ENCODE measurements around the gene MMP24. TPM values are rescaled to one million over a fixed set of nuclear protein-coding genes. Genes with fewer than 3 reads are reported as not detected.

The MMP24 gene
- total RNA-seq, 1 experiment from 2014 or later: 7.1 TPM

DNA sequence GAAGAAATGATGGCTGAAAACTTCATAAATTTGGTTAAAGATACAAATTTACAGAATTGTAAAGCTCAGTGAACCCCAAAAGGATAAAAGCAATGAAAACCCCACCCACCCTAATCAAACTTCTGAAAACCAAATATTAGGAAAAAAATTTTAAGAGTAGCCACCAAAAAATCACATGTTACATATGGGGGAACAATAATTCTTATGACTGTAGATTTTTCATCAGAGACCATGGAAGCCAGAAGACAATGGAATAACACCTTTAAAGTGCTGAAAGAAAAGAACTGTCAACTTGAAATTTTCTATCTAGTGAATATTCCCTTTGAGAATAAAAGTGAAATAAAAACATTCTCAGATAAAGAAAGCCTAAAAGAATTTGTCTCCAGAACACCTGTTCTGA is 30.2 kb upstream of the MMP24 start:
- ATAC-seq: no peak
- DNase-seq (ENCODE audit: low read depth, low spot score): no peak
- Histone ChIP-seq H3K4me3 (ENCODE audit: low read depth in 2 of 2, low read length in 2 of 2) (no peak overlapping the region), H3K4me1 (ENCODE audit: control insufficient read depth, insufficient read depth, low read length) (no peaks in the 10 kb centered on the region), H3K27me3 (ENCODE audit: control insufficient read depth, insufficient read depth, low read length) (no peaks in the 10 kb centered on the region), H3K36me3 (ENCODE audit: control insufficient read depth, insufficient read depth, low read length) (no peaks in the 10 kb centered on the region), H3K9me3 (ENCODE audit: control insufficient read depth, insufficient read depth, low read depth, low read length) (peaks cover 9% of the 10 kb centered on the region; the same call in 1 of the 2 replicates), H3K27ac (ENCODE audit: low read length) (no peak overlapping the region)
- intact Hi-C loops (cut with micrococcal nuclease; ENCODE audit: unreplicated experiment): no loop called here
- in situ Hi-C loops (cut with HindIII; ENCODE audit: low pct_unique_long_range_greater_than_20kb, low sequenced_read_pairs): no loop called here
- TF ChIP-seq, protein P1, sequence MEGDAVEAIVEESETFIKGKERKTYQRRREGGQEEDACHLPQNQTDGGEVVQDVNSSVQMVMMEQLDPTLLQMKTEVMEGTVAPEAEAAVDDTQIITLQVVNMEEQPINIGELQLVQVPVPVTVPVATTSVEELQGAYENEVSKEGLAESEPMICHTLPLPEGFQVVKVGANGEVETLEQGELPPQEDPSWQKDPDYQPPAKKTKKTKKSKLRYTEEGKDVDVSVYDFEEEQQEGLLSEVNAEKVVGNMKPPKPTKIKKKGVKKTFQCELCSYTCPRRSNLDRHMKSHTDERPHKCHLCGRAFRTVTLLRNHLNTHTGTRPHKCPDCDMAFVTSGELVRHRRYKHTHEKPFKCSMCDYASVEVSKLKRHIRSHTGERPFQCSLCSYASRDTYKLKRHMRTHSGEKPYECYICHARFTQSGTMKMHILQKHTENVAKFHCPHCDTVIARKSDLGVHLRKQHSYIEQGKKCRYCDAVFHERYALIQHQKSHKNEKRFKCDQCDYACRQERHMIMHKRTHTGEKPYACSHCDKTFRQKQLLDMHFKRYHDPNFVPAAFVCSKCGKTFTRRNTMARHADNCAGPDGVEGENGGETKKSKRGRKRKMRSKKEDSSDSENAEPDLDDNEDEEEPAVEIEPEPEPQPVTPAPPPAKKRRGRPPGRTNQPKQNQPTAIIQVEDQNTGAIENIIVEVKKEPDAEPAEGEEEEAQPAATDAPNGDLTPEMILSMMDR (IDR thresholded peaks at IDR 0.05): no peak
- no peak for TF ChIP-seq SIN3A (IDR thresholded peaks at IDR 0.05; ENCODE audit: borderline replicate concordance, insufficient read depth, low read depth, low read length)
- TF ChIP-seq POLR2AphosphoS5 (IDR thresholded peaks at IDR 0.05; ENCODE audit: low read depth, low read length): no peak
- TF ChIP-seq, protein P2, sequence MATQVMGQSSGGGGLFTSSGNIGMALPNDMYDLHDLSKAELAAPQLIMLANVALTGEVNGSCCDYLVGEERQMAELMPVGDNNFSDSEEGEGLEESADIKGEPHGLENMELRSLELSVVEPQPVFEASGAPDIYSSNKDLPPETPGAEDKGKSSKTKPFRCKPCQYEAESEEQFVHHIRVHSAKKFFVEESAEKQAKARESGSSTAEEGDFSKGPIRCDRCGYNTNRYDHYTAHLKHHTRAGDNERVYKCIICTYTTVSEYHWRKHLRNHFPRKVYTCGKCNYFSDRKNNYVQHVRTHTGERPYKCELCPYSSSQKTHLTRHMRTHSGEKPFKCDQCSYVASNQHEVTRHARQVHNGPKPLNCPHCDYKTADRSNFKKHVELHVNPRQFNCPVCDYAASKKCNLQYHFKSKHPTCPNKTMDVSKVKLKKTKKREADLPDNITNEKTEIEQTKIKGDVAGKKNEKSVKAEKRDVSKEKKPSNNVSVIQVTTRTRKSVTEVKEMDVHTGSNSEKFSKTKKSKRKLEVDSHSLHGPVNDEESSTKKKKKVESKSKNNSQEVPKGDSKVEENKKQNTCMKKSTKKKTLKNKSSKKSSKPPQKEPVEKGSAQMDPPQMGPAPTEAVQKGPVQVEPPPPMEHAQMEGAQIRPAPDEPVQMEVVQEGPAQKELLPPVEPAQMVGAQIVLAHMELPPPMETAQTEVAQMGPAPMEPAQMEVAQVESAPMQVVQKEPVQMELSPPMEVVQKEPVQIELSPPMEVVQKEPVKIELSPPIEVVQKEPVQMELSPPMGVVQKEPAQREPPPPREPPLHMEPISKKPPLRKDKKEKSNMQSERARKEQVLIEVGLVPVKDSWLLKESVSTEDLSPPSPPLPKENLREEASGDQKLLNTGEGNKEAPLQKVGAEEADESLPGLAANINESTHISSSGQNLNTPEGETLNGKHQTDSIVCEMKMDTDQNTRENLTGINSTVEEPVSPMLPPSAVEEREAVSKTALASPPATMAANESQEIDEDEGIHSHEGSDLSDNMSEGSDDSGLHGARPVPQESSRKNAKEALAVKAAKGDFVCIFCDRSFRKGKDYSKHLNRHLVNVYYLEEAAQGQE (IDR thresholded peaks at IDR 0.05; ENCODE audit: insufficient read depth in 1 of 2, low read depth in 2 of 2, low read length in 1 of 2): no peak
- TF ChIP-seq TCF7L2 (IDR thresholded peaks at IDR 0.05; ENCODE audit: low read depth, low read length): no peak
- no TSS peak for BruUV-seq (replicated peaks)
- ChIA-PET POLR2A (no interaction called here), CTCF (interaction anchor here (0.6 to 0.7 kb wide), 2 partner anchors 45 to 61 kb away, joined by 3 to 9 read pairs; no protein-coding TSS in a partner anchor)

DNA sequence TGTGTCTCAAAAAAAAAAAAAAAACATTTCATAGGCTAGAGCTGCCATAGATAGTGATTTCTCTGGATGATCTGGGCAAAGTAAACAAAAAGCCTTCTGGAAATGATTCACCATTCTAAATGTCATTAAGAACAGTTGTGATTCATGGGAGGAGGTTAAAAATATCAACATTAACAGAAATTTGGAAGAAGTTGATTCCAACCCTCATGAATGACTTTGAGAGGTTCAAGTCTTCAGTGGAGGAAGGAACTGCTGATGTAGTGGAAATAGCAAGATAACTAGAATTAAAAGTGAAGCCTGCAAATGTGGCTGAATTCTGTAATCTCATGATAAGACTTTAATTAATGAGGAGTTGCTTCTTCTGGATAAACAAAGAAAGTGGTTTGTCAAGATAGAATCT is 26.8 kb upstream of the MMP24 start:
- H3K9me3 ChIP-seq (ENCODE audit: control insufficient read depth, insufficient read depth, low read depth, low read length): peaks cover 9% of the 10 kb centered on the region; the same call in 1 of the 2 replicates

More for the DNA sequence above, 26.8 kb upstream of the MMP24 start:
- Histone ChIP-seq H3K4me1 (ENCODE audit: control insufficient read depth, insufficient read depth, low read length) (no peaks in the 10 kb centered on the region), H3K4me3 (ENCODE audit: low read depth in 2 of 2, low read length in 2 of 2) (no peak overlapping the region), H3K36me3 (ENCODE audit: control insufficient read depth, insufficient read depth, low read length) (no peaks in the 10 kb centered on the region), H3K27ac (ENCODE audit: low read length) (no peak overlapping the region), H3K27me3 (ENCODE audit: control insufficient read depth, insufficient read depth, low read length) (no peaks in the 10 kb centered on the region)
- intact Hi-C loops (cut with micrococcal nuclease; ENCODE audit: unreplicated experiment) (loop anchor here (10.0 kb wide), 1 partner anchor 365 kb away; no protein-coding TSS in a partner anchor), in situ Hi-C loops (cut with HindIII; ENCODE audit: low pct_unique_long_range_greater_than_20kb, low sequenced_read_pairs) (no loop called here)
- ChIA-PET POLR2A (no interaction called here), CTCF (no interaction called here)
- BruUV-seq (replicated peaks): no TSS peak
- TF ChIP-seq SIN3A (IDR thresholded peaks at IDR 0.05; ENCODE audit: borderline replicate concordance, insufficient read depth, low read depth, low read length) (no peak), POLR2AphosphoS5 (IDR thresholded peaks at IDR 0.05; ENCODE audit: low read depth, low read length) (no peak)
- TF ChIP-seq, protein P2 (IDR thresholded peaks at IDR 0.05; ENCODE audit: insufficient read depth in 1 of 2, low read depth in 2 of 2, low read length in 1 of 2): no peak
- no peak for ATAC-seq
- no peak for DNase-seq (ENCODE audit: low read depth, low spot score)

Measured in Panc1 (cell line).